Measurements from ENCODE around the gene ABHD10. TPM values are rescaled to one million over a fixed set of nuclear protein-coding genes. Genes with fewer than 3 reads are reported as not detected.

ABHD10 gene
- total RNA-seq, 1 donor from 2014 or later: 38.0 TPM

DNA sequence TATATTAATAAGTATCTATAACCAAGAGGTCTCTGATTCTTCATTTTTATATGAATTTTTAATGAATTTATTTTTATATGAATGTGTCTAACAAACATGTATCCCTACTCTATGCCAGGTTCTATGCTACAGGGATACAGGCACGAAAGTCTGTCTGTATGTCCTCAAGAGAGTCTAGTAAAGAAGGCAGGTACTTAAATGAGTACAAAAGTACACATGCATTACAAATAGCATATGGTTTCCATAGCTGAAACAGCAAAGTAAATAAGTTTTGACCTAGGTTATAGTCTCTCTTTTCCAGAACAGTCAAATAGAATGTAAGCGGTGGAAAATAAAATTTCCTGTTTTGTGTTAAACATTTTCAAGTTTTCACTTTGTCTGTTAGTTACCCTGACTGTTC lies 13.3 kb upstream of the ABHD10 start:
- DNase-seq (ENCODE audit: low read depth, low spot score): no peak

DNA sequence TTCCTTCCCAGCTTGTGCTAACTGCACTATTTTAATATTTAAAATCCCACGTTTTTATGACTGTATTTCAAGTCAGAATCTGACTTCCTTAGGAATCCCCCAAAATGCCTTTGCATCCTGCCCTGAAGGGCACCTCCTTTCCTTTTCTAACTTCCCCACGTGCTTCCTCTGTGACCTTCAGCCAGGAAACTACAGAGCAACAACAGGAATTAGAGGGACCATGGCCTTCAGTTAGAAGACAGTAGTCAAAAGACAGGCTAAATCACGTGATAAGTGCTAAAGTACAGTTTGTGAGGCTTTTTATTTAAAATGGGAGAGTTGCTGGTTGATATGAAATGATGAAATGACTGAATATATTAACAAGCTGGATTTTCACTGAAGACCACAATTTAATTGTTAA lies 11.8 kb upstream of the ABHD10 start:
- no peak for DNase-seq (ENCODE audit: low read depth, low spot score)

DNA sequence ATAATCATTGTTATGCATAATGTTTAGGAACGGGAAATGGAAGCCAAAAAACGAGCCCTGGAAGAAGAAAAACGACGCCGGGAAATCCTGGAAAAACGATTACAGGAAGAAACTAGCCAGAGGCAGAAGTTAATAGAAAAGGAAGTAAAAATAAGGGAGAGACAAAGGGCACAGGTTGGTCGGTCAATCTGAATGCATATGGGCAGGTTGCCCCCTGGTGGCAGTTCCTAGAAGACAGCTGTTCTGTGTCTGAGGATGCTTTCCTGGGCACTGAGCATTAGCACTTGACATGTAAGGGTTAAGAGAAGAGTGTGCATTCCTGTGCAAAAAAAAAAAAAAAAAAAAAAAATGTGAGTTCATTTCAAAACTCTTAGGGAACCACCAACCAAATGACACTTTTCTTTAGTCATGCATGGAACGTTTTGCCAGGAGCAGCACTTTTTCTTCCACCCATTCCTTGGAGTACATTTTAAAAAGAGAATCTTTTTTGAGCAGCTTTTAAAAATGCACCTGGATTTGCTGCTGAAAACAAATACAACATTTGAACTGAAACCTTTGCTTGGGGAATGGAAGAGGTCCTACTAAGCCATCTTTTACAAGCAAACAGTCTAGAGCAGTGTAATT lies 11.1 kb upstream of the ABHD10 start:
- peak; percentile 71 for DNase-seq (ENCODE audit: low read depth, low spot score)

DNA sequence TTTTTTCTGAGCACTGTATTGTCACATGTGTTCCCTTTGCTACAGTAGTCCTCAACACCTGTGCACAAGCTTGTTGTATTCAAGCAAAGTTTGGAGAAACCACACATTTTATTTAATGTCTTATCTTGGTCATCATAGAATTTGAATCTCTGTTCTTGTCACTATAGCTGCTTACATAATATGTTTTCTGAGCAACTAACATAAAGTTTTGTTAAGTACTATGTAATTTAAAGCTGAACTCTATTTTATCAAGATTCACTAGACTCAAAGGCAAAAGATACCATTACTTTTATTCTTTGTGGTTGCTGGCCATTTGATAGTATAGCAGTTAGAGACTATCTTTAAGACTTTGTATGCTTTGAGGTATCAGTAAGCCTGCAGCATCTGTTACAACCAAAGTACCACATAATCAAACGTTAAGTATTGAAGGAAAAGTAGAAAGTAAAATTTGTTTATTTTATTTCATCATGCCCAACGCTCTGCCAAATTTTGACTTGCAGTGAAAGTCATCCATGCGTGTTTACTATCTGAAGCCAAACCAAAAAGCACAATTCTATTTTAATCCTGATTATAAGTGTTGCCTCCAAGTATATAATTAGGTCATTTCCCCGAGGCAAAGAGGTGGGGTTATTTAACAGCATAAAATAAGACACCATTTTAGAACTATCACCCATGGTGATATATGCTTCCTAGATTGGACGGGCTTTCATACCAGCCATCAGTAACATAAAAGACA lies 10.3 kb upstream of the ABHD10 start:
- DNase-seq (ENCODE audit: low read depth, low spot score): no peak

DNA sequence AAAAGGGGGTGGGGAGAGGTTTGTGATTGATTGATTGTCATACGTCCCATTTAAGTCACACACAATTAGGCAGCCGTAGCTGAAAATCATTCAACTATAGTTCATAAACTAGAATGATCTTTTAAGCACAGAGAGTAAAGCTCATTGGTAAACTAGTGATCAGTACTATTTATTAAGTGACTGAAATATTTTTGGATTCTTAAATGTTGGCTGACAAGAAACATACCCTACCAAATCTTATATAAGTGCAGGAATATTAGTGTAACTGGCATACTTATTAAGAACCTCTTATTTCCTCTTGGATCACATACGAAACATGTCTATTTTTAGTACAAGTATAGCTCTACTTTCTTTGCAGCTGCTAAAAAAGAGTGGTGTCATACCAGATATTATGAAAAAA lies 8.4 kb upstream of the ABHD10 start:
- no peak for DNase-seq (ENCODE audit: low read depth, low spot score)

DNA sequence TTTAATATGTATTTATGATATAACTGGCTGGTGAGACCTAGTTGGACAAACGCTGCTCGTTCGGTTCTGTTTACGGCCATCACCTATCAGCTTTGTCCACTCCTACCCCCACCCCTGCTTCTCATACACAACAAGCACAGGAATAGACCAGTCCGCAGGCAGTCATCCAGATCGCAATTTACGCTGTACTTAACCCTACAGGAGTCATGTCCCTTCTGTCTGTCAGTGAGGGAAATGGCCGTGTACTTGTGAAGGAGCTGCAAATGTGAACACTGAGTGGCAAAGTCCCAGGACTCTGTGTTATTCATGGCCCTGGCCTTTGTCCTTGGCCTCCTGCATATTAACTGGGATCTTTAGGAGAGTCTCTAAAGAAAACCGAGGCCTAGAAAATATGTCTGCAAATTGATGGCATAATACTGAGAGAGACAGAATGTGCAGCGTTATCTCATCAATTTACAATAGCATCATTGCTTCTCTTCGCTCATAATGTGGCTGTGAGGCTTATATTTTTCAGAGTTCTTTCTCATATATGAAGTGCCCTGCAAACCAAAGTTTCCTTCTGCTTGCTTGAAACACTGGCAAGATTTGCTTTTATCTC lies 7.2 kb upstream of the ABHD10 start:
- no peak for DNase-seq (ENCODE audit: low read depth, low spot score)

DNA sequence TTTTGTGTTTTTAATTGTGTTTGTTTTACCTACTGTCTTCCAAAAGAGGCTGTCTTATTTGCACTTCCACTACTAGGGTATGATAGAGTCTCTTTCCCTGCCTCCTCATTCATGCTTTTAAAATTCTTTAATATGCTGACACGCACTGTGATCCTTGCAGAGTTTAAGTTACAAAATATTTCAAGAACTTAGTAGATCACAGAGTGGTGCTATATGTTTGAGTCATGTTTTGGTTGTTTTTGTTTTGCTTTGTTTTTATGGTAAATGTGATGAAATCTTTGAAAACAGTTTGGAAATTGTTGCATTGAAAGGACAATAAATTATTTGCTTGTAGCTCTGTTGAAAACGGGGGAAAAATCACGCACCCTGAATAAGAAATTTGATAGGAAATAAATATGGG lies 5.9 kb upstream of the ABHD10 start:
- no peak for DNase-seq (ENCODE audit: low read depth, low spot score)

DNA sequence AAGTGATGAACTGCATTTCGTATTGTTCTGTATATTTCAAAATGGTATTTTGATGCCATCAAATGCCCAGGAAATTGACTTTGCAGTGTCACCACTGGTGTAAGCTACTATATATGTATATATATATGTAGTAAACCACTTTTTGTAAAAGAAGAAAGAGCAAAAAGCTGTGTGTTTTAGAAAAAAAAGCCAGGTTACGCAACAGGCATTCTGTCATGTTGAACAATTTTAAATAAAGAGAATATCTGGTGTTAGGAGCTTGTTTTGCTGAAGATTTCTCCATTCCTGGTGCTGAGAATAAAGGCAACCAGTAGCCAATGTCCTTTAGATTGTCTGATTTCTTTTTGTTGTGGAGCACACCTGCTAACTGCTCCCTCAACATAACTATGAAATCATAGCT lies 3.7 kb upstream of the ABHD10 start:
- DNase-seq (ENCODE audit: low read depth, low spot score): no peak

DNA sequence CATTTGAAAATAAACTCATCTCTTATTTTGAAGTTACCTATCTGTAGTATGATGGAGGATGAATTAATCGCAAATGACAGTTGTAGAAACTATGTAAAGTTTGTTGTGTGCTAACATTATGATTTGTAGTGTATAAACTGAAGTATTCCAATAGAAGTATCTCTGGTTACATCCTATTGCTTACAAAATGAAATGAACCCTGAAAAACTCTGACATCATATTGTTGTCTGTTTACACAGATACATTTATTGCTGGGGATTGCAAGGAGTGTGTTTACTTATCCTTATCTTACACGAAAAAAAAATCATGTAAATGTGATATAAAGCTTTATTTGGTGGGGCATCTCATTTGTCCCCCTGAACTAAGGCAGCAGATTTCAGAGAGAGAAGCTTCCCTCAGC lies 2.6 kb upstream of the ABHD10 start:
- DNase-seq (ENCODE audit: low read depth, low spot score): no peak

DNA sequence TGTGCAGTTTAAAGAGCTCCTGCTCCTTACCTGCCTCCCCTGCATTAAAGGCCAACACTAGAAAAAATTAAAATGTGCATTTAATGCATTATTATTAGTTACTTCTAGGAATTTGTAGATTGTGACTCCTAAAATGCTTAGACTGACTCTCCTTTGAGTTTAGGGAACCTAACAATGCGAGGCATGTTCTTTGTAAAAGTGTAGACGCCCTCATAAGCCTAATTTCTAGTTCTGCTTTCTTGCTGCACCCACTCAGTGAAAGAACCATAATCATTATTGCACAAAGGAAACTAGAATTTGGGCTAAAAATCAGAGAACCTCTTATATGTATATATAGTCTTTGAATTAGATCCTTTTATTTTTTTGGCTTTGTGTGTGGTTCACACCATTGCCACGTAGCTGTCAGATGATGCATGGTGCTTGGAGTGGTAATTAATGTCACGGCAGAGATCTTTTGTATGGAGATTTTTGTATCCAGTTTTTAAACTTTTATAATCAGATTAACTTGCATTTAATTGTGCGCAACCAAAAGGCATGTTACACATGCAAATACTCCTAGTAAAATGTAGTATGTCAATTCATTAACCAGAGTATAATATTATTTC lies 710 bp downstream of the ABHD10 start:
- no peak for DNase-seq (ENCODE audit: low read depth, low spot score)

DNA sequence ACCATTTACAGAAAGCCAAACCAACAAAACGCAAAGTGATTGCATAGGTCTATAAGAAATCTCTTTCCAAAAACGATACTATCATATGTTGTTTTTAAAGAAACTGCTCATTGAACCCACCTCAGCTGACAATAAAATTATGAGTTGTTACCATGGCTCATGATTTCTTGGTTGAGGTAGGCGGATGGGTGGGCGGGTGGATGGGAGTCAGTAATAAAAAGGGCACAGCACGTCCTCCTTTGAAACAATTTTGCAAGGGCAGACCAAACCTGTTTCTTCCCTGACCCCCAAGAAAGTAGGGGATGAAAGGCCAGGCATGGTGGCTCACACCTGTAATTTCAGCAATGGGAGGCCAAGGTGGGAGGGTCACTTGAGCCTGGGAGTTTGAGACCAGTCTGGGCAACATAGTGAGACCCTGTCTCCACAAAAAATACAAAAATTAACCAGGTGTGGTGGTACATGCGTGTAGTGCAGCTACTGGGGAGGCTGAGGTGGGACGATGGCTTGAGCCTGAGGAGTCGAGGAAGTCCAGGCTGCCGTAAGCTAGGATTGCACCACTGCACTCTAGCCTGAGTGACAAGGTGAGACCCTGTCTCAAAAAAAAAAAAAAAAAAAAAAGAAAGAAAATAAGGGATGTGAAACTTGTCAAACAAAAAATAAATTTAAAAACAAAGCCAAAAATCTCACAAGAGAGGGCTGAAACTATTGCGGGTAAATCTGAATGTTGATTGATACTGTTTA lies 2.1 kb downstream of the ABHD10 start:
- no peak for DNase-seq (ENCODE audit: low read depth, low spot score)

DNA sequence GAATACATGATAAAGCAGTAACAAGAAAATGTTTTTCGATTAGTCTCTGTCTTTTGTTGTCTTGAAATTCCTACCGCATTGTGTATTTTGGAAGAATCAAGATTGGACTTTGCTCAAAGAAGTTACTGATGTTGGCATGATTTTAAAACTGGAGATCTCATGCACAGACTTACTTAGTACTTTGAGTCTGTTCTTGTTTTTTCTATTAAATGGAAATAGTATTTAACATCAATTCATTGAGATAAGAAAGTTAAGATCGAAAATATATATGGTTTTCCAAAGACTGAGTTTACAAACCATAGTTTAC lies 2.6 kb downstream of the ABHD10 start:
- DNase-seq (ENCODE audit: low read depth, low spot score): no peak

DNA sequence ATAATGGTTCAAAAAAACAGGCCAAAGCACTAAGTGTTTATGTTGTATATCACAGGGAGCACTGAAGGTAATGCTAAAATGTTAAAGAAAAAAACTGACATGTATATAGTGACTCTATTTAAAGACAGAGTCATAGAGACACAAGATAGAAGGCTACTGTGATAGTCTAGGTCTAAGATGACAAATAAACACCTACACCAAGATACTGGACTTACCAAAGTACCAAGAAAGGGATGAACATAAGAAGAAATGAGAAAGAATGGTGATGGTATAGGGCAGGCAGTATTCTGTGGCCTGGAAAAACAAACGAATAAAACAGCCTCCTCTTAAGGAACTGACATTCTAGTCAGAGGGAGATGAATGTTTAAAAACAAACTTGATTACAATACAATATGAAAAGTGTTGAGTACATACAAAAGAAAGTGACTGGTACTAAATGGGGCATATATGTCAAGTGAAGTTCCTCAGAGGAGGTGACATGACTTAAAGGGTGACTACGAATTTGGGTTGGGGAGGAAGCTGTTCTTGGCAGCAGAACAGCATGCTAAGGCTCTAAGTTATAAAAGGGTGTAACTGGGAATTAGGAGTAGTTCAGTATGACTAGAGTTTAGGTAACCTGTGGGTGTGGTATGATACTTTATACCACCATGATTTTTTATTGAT lies 5.9 kb downstream of the ABHD10 start:
- DNase-seq (ENCODE audit: low read depth, low spot score): no peak

DNA sequence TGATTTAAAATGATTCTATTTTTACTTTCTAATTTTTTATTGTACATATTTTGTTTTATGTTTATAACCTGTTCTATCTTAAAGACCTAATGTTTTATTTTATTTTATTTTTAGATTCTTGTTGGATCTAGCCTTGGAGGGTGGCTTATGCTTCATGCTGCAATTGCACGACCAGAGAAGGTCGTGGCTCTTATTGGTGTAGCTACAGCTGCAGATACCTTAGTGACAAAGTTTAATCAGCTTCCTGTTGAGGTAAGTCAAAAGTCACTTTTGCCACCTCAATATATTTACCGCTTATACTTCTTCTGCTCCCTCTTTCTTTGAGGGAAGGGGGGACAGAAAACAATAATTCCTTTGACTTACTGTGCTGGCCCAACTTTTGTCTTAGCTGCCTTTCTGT lies 8.0 kb downstream of the ABHD10 start:
- no peak for DNase-seq (ENCODE audit: low read depth, low spot score)

DNA sequence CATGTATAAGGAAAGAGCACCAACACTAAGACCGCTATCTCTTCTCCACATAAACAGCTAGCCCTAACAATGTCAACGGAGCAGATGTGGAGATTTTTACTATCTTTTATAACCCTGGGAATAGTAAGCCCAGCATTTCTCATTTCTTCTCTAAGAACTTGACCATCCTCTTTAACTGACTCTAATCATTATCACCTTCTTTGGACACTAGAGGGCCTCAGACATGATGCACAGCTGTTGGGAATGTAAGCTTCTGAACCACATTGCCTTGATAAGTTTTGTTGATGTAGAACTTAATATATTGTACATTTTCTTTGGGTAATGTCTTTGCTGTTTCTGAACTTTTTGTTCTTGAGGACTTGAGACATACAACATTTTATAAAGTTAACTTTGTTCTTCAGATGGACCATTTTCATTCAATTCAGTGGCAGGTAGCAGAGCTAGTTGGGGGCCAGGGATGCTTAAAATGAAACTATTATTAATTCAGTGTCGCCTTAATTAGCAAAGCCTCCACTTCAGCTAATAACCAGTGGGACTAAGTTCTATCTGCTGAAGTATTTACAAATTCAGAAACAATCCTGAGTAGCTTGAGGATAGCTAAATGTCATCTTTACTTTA lies 10.3 kb downstream of the ABHD10 start:
- DNase-seq (ENCODE audit: low read depth, low spot score): peak; percentile 22

DNA sequence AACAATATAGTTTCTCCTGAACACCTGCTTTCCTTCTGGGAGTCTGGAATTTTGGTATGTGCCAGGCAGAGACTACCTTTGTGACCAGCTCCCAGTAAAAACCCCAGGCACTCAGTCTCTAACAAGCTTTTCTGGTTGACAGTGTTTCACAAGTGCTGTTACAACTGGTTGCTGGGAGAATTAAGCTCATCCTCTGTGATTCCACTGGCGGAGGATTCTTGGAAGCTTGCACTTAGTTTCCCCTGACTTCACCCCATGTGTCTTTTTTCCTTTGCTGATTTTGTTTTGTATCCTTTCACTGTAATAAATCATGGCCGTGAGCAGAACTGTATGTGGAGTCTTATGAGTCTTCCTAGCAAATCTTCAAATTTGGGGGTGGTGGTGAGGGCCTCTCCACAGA lies 14.2 kb downstream of the ABHD10 start:
- no peak for DNase-seq (ENCODE audit: low read depth, low spot score)

DNA sequence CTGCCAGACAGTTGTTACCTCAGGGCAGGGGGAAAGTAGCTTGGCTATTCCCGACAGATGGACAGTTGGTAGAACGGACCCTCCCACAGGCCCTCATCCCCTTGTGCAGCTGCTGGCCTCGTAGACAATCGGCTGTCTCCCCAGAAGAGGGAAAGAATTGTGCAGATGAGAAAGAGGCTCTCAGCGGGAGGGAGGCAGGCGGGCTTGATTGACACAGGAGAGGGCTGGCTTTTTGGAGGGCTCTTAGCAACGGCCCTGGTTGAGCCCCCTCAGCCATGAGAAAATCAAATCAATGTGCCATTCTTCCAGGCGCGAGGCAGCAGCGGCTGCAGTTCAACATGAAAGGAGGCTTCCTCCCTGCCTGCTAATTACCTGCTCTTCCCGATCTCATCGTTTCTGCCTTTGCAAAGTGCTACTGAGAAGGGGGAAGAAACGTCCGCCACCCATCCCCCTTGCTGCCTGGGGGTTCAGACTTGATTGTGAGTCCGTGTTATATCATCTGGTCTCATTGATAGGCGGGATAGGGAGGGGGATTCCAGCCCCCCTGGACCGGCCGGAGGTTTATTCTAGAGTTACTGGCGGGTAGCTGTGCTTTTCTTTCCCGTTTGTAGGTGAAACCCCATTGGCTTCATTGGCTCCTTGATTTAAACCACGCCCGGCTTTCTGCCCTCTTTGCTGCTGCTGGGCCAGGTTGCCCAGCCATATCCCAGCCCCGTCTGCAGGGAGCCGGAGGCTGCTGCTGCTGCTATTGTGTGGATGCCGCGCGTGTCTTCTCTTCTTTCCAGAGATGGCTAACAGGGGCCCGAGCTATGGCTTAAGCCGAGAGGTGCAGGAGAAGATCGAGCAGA lies 20.0 kb downstream of the ABHD10 start, which contains the start of gene TAGLN3:
TAGLN3 (plus strand) TSS at position 287 of the 848 bp plus-strand sequence; CDS start at position 788, 501 bp downstream.
- no peak for DNase-seq (ENCODE audit: low read depth, low spot score)

DNA sequence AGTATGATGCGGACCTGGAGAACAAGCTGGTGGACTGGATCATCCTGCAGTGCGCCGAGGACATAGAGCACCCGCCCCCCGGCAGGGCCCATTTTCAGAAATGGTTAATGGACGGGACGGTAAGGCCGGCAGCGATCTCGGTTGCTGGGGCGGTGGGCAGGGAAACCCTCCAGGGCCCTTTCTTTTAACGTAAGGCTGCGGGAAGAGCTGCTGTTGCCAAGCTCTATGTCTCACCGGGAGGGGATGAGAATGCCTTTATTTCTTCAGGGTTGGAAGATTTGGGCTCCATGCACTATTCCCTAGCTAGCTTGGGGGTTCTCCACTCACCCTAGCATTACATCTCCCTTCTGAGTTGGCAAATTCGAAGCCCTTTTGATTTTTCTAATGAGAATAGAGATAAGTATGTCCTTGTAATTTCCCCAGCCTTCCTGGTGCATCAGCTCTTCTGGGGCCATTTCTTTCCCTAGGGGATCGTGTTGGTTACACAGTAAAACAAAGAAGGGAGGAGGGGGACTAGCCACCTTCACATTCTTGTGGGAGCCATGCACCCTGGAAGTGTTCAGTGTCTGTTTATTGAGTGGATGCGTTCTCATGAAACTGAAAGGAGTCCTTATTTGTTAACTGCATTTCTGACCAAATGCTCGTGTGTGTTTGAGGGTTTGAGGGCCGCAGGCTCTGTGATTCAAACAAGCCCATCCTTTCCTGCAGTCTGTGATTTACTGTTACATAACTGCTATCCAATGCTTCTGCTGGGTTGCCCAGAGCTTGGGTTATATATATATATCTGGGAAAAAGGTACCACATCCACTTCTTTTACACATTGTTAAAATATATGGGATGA lies 20.9 kb downstream of the ABHD10 start:
- DNase-seq (ENCODE audit: low read depth, low spot score): no peak

DNA sequence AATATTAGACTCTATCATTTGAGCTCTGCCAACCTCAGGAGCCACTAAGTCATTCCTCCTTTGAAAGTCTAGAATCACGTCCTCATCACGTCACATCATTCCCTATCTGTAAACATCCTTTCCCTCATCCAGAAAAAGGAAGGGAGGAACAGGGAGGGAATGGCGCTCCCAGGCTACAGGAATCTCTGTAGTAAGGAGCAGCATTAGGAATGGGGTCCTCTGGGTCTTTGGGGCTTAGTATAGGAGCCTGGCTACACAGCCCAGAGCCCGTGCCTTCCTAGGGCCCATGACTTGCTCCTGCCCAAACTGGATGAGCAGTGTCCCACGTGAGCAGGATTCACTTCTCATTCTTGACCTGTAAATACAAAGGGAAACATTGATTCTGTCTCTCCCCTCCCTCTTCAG lies 21.5 kb downstream of the ABHD10 start:
- no peak for DNase-seq (ENCODE audit: low read depth, low spot score)

Data from pulmonary artery endothelial cell (primary cell).